Subcutaneous adipose tissue (tissue), 4 donors: Measurements from ENCODE around the gene DDAH1. TPM values are rescaled to one million over a fixed set of nuclear protein-coding genes. Genes with fewer than 3 reads are reported as not detected.

ENCODE experiments used
- CTCF ChIP-seq: fragments of 450-650 bp; IDR thresholded peaks from one replicate; pipeline ENCODE4 v1.5.1; 2016; ENCODE audit warnings: low read depth, mild to moderate bottlenecking, control low read depth, antibody characterized with exemption, moderate library complexity
- total RNA-seq, 4 donors: library from RNA; depleted of rRNA; stranded (reverse); fragments of >200 nt; gene quantifications; one replicate each; pipeline ENCODE4 v1.1.0, GENCODE V29; 2016

DDAH1 gene
- total RNA-seq, 4 donors from 2014 or later: 13.9 to 27.6 (median 14.3) TPM

GRCh38 chr1:85393490-85393889 lies 71.5 kb downstream of the DDAH1 start:
- TF ChIP-seq CTCF: no peak

- TF ChIP-seq CTCF: no peak
Observed at GRCh38 chr1:85388416-85388815, 76.5 kb downstream of the DDAH1 start.

- TF ChIP-seq CTCF: no peak
Observed at GRCh38 chr1:85387781-85388180, 77.2 kb downstream of the DDAH1 start.

GRCh38 chr1:85386068-85386722 lies 78.8 kb downstream of the DDAH1 start:
- TF ChIP-seq CTCF: no peak

DNA sequence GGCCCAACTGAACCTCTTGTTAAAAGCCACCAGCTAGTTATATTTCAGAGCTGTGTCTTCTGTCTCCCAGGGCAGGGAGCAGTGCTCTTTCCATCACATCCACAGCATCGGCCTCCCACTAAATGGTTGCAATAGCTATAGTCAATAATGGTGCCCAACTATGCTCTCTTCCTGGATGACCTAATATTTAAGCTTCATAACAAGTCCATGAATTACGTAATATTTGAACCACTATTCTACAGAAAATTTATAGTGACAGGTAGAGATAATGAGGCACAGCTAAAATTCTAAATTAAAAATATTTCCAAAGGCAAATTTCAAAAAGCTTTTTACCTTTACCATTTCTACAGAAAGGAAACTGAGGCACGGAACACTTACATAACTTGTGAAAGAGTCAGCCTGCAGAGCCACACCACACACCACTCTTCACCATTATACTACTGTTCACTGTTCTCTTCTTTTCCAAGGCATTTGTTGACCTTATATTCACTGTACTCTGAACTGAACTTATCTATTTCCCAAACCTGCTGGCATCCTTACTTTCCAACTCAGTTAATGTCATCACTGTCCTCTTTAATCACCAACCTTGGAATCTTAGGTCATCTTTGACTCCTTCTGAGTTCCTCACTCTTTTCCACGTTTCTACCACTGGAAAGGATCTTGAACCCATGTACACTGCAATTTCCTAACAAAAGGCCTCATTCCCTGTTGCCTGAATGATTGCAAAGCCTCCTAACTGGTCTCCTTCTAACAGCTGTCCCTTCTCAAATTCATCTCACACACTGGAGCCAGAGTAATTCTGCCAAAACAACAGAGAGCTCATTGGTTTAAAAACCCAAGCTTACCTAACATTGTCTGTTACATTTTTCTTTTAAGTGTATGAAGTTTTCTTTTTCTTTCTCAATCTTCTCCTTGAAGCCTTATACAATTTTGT lies 85.5 kb downstream of the DDAH1 start:
- no peak for TF ChIP-seq CTCF

- no peak for TF ChIP-seq CTCF
Observed at GRCh38 chr1:85378534-85378933, 86.4 kb downstream of the DDAH1 start.

- no peak for TF ChIP-seq CTCF
Observed at GRCh38 chr1:85376356-85376755, 88.6 kb downstream of the DDAH1 start.
